ENCODE data around the gene FUCA1.

GRCh38 chr1:23914921-23915320 lies 46.8 kb upstream of the FUCA1 start:
- TF ChIP-seq CTCF (IDR thresholded peaks at IDR 0.05) (no peak), POLR2A (IDR thresholded peaks at IDR 0.05) (no peak)
